ENCODE results near the gene RNF166. TPM values are rescaled to one million over a fixed set of nuclear protein-coding genes. Genes with fewer than 3 reads are reported as not detected.

Gene RNF166
- total and polyA plus RNA-seq, 2 donors (not counting 3 experiments of a cell fraction or from before 2014, with no cell fraction given): 27.6 to 38.8 TPM

DNA sequence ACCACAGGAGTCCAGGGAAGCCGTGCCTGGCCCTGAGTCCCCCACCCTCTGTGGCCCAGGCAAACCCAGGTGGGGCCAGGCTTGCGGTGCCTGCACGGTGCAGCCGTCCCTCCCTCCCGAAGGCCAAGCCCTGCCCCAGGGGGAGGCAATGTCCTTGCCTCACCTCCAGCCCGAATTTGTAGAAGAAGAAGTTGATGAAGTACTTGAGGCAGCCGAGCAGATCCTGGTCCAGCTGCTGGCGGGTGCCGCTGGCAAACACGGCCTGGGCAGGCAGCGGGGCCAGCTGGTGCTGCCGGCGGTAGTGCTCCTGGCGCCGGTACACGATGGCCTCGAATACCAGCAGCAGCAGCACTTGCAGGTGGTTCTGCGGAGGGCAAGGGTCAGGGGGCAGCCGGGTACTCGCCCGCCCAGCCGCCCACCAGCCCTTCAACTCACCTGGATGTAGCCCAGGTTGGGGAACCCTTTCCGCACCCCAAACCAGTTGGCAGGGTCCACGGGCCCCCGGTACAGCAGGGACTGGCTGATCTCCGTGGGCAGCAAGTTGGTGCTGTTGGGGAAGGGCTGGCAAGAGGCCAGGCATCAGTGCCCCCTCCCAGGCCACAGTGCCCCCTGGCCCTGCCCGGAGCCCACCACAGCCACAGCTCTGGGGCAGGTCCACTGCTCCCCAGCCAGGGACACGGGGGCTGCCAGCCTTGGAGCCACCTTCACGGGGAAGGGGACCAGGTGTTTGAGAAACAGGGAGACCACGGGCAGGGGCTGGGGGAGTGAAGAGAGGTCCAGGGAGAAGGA is 26.2 kb upstream of the RNF166 start:
- ChIA-PET CTCF (interaction anchor here (1.2 to 1.5 kb wide), 2 partner anchors 49 to 52 kb away, joined by 3 to 4 read pairs; partner anchors contain the start of gene PIEZO1), POLR2A (no interaction called here)
- H3K9ac ChIP-seq (replicated peaks; ENCODE audit: extremely low read depth, insufficient read depth, low read length): no peak overlapping the region
- H3K27me3 ChIP-seq (ENCODE audit: control insufficient read depth in 2 of 2, insufficient read depth in 2 of 2, low read length in 2 of 2): no peaks in the 10 kb centered on the region
- H3K79me2 ChIP-seq (ENCODE audit: control insufficient read depth, insufficient read depth, low read length): peaks cover 2% of the 10 kb centered on the region
- no peak for DNase-seq (ENCODE audit: low read depth, low spot score)
- peaks cover 7 to 61% of the 10 kb centered on the region in 2 experiments for H3K36me3 ChIP-seq (ENCODE audit: control insufficient read depth in 2 of 2, extremely low read depth in 1 of 2, insufficient read depth in 2 of 2, low read length in 2 of 2)
- no peaks in the 10 kb centered on the region for H3K9me1 ChIP-seq (replicated peaks; ENCODE audit: control insufficient read depth, extremely low read depth, insufficient read depth, low read length)
- H3K27ac ChIP-seq (ENCODE audit: insufficient read depth, low read depth, low read length): no peak overlapping the region
- H2AFZ ChIP-seq (ENCODE audit: low read depth, low read length): no peak overlapping the region
- no peaks in the 10 kb centered on the region for H3K4me1 ChIP-seq (ENCODE audit: control insufficient read depth, extremely low read depth, insufficient read depth, low read length)
- FAIRE-seq: no peak
- no peaks in the 10 kb centered on the region for H3K9me3 ChIP-seq (replicated peaks; ENCODE audit: control insufficient read depth, insufficient read depth, low read length)
- no peaks in the 10 kb centered on the region for H4K20me1 ChIP-seq (replicated peaks; ENCODE audit: control insufficient read depth, extremely low read depth, insufficient read depth, low read length)
- no peak overlapping the region for H3K4me3 ChIP-seq (replicated peaks in 1 of 3; ENCODE audit: insufficient read depth in 1 of 3, low read depth in 1 of 3, low read length in 3 of 3)
- intact Hi-C loops (cut with micrococcal nuclease): no loop called here
- H3K4me2 ChIP-seq (ENCODE audit: insufficient read depth, low read length): no peak overlapping the region
- no TSS peak for BruUV-seq (replicated peaks)
- dilution Hi-C loops (cut with MboI; ENCODE audit: extremely low pct_ligation_motif_present, low sequenced_read_pairs): no loop called here
- TF ChIP-seq POLR2AphosphoS5 (IDR thresholded peaks at IDR 0.05; ENCODE audit: insufficient read depth, low read depth, low read length) (no peak), JUN (IDR thresholded peaks at IDR 0.05; ENCODE audit: borderline replicate concordance, insufficient read depth, insufficient read length, low read depth) (no peak), CTCF (IDR thresholded peaks at IDR 0.05; ENCODE audit: extremely low read depth in 1 of 2, insufficient read depth in 1 of 2, low read depth in 1 of 2, low read length in 2 of 2) (no peak), FOS (IDR thresholded peaks at IDR 0.05; ENCODE audit: borderline replicate concordance, insufficient read depth, low read length) (no peak), EZH2 (IDR thresholded peaks at IDR 0.05; ENCODE audit: borderline replicate concordance, low read depth, low read length, severe bottlenecking) (no peak), POLR2A (IDR thresholded peaks at IDR 0.05; ENCODE audit: low read depth, low read length) (no peak), GATA2 (IDR thresholded peaks at IDR 0.05; ENCODE audit: insufficient read depth, insufficient read length, low read depth, low read length) (no peak), MYC (IDR thresholded peaks at IDR 0.05; ENCODE audit: low read depth, low read length) (no peak)
- TF ChIP-seq, protein P1, sequence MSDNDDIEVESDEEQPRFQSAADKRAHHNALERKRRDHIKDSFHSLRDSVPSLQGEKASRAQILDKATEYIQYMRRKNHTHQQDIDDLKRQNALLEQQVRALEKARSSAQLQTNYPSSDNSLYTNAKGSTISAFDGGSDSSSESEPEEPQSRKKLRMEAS (IDR thresholded peaks at IDR 0.05; ENCODE audit: insufficient read depth, insufficient read length): no peak

Data from endothelial cell of umbilical vein (primary cell).